NCI-H524 (cell line): ENCODE results near the gene PHACTR1.

Experiments
- DNase-seq, 2 experiments: peaks; one replicate each; lab custom pipeline; 2025; lab: John Stamatoyannopoulos, UW

The PHACTR1 gene

DNA sequence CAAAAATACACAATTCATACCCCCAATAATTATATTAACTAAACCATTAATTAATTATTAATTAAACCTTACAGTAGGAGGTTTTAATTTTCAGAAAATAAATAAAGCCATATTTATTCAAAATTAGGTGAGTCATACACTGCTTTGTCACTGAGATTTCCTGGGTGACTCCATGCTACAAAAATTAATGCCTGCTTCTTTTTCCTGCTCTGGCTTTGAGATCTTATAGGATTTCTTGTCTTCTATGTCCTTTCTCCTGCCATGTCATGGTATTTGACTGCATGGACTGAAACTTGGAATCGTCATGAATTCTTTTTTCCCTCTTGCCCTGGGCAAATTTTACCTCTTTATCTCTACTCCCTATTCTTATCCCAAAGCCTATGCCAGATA, 133.2 kb downstream of the PHACTR1 start:
- DNase-seq = no peak

GRCh38 chr6:12851123-12851695, 134.6 kb downstream of the PHACTR1 start:
- DNase-seq = no peak

GRCh38 chr6:12861603-12862002, 145.0 kb downstream of the PHACTR1 start:
- DNase-seq = no peak

DNA sequence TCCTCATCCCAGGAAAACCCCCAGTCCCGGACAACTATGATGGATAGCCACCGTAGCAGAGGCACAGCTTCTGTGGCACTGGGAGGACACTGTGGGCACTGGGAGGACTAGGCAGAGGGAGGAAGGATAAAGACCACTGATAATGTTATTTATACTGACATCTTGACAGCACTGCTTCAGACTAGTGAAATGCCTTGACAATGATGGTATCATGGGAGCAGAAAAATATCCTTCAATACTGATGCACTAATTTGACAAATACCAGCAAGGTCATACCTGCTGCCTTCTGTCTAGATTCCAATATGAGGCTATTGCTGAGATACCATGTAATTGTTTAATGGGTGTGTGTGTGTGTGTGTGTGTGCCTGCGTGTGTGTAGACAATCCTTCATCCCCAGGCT, 148.6 kb downstream of the PHACTR1 start:
- DNase-seq = no peak

GRCh38 chr6:12865671-12866181, 149.2 kb downstream of the PHACTR1 start:
- no peak for DNase-seq

DNA sequence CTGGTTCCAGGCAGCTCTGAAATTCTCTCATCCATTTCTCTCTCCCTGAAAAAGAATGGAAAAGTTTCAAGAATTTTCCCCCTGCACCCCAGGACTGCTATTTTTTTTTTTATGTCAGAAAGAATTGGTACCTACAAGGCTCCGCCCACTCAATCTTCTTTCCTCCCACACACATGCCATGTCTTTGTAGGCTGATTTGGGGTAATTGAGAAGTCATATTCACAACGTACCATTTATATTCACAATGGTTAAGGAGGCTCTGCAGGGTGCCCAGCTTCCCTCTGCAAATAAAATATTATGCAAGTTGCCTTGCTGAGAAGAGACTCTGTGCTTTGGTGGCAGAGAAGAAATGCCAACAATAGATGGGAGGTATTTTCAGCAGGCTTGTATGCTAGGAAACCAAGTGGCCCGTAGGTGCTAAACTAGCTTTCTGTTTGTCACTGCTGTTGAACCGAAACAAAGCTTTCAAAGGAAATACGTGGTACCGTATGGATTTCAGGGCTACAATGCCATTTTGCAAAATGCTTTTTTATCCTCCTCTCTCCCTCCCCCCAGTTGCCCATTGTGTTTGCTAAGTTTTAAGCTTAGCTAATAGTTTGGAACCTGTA, 150.0 kb downstream of the PHACTR1 start:
- DNase-seq = no peak

GRCh38 chr6:12869816-12870432, 153.4 kb downstream of the PHACTR1 start:
- DNase-seq = no peak

DNA sequence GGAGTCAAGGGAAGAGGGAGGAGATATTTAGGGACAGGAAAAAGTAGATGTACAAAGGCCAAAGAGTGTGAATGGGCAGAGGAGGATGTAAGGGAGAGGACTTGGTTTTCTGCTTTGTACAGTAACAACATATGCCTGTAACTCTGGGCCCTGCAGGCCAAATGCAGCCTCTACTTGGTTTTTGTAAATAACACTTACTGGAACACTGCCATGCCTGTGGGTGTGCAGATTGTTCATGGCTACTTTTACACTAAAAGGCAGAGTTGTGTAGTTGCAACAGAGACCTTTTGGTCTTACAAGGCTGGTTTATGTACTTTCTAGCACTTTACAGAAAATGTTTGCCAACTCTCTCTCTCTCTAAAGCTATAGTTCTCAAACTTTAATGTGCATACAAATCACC, 157.1 kb downstream of the PHACTR1 start:
- no peak for DNase-seq

- no peak for DNase-seq
Measured at GRCh38 chr6:12875051-12875450, 158.5 kb downstream of the PHACTR1 start.

- DNase-seq = no peak
Measured at GRCh38 chr6:12878741-12879140, 162.2 kb downstream of the PHACTR1 start.

- DNase-seq = no peak
Measured at GRCh38 chr6:12882761-12883290, 166.3 kb downstream of the PHACTR1 start.

DNA sequence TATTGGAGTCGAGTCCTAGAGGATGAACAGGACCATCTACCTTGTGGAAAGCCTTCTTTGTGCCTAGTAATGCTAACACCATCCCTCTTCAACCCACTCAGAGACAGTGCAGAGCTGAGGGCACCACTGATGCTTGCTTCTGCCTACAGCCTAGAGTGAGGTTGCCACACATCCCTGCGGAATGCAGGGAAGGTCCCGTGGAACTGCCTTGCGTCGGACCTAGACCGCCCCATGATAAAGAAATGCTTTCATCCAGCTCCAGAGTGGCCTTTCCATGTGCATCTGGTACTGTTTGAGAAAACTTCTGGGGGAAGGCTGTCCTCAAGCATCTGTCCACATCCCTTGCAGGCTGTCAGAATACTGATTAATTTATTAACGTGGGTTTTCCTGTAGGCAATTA, 168.4 kb downstream of the PHACTR1 start:
- DNase-seq = no peak

- DNase-seq = no peak
Measured at GRCh38 chr6:12886961-12887775, 170.6 kb downstream of the PHACTR1 start.

DNA sequence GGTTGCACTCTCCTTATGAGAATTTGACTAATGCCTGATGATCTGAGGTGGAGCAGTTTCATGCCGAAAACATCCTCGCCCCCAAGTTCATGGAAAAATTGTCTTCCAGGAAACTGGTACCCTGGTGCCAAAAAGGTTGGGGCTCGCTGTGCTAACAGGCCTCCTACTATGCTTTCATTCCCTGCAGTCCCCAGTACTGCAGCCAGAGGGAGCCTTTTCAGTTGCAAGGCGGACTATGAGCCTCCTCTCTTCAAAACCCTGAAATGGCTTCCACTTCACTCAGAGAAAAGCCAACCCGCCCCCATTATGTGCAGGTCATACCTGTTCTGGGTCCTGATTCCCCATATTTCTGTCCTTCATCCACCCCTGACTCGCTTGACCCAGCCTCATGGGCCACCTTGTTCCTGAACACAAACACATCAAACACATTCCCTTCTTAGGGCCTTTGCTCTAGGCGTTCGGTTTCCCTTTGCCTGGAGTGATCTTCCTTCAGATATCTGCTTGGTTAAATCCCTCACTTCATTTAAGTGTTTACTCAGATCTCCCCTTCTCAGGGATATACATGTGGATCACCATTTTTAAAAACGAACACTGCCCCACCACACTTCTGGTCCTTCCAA, 173.7 kb downstream of the PHACTR1 start:
- DNase-seq = peak; percentile 12 to 13

- no peak for DNase-seq
Measured at GRCh38 chr6:12891595-12891994, 175.0 kb downstream of the PHACTR1 start.

GRCh38 chr6:12892151-12892550, 175.6 kb downstream of the PHACTR1 start:
- DNase-seq = no peak

DNA sequence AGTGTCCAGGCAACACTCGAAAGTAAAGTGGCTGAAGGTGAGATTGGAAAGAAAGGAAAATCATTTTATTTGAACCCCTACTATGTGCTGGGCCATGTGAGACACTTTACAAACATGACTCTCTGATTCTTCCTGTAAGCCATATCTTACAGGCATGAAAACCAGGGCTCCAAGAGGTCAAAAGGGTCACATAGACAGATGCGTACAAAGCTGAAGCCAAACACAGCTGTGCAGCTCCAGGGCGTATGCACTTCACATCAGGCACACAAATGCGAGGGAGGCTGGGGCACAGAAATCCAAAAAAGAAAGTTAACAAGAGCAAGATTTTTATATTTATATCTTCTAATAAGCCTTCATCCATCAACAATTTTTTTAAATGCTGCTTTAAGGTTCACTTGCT, 176.5 kb downstream of the PHACTR1 start:
- no peak for DNase-seq

DNA sequence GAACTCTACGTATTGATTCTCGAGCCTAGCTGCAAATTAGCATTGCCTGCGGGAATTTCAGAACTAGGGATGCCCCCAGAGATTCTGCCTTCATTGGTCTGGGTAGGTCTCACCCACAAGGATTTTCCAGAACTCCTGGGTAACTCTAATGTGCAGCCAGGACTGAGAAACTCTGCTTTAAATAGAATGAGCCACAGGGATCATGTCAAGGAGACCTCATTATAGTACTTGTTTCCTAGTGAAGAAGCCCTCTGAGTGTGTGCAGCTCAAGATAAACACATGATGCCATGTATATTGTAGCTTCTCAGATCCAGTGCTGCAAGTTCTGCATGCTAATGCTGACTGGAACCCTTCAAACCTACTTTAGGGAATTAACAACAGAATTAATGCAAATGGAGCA, 179.2 kb downstream of the PHACTR1 start:
- DNase-seq = no peak

GRCh38 chr6:12896208-12896733, 179.7 kb downstream of the PHACTR1 start:
- DNase-seq = no peak

GRCh38 chr6:12898603-12899002, 182.0 kb downstream of the PHACTR1 start:
- no peak for DNase-seq

DNA sequence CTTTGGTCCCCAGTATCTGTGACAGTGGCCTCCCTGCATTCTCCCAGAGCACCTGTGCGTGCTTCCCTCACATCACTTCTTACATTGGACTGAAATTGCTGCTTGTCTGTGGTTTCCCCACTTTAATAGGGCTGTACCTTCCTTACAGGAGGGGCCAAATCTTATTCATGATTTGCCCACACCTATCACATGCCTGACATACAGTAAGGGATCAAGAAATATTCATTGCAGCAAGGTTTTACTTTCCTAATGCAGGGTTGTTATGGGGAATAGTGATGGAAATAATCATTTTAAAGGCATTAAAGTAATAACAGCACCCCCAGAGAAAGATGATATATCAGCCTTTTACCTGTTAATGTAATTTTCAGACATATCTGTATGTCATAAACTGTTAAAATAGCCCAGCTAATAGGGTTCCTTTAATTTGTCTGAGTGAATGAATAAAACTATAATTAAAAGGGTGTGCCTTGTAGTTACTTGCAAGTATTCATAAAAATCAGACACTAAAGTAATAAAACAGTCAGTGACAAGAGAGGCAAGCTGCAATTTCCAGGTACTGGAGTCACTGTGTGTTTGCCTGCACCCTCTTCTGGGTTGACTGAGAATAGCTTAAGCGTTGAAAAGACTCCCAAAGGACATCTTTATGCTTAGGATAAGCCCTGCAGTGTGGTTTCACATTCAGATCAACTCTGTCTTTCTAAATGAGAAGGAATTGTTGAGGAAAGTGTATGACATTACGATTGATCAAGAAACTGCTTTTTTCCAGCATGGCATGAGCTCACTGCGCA, 182.7 kb downstream of the PHACTR1 start:
- DNase-seq = peak in 1 of 2 experiments; percentile 27
